HepG2 (cell line): ENCODE data around the gene MATR3. TPM values are rescaled to one million over a fixed set of nuclear protein-coding genes. Genes with fewer than 3 reads are reported as not detected.
A peak's percentile ranks its signal among the peaks of the same experiment; 100 is the strongest.

Source experiments
- ETS1 ChIP-seq: sonication (generic); formaldehyde crosslinking; IDR thresholded peaks from 2 replicates; pipeline ENCODE4 v1.4.0; 2020; ENCODE audit warnings: missing genetic modification reagents
- GATA4 ChIP-seq: sonication (generic); IDR thresholded peaks from 2 replicates; pipeline ENCODE4 v1.6.1; 2016; ENCODE audit warnings: antibody characterized with exemption, low read depth, borderline replicate concordance
- HCFC1 ChIP-seq: fragments of 150-350 bp; IDR thresholded peaks from 2 replicates; pipeline ENCODE4 v1.6.1; 2014; ENCODE audit warnings: low read depth, low read length
- JARID2 ChIP-seq: sonication (generic); formaldehyde crosslinking; IDR thresholded peaks from 2 replicates; pipeline ENCODE4 v1.8.1; 2023; ENCODE audit warnings: missing genetic modification reagents, inconsistent platforms; ENCODE audit not compliant: insufficient replicate concordance
- JUNB ChIP-seq: sonication (generic); formaldehyde crosslinking; IDR thresholded peaks from 2 replicates; pipeline ENCODE4 v1.8.0; 2022; ENCODE audit warnings: missing genetic modification reagents, mild to moderate bottlenecking, borderline replicate concordance
- MEF2D ChIP-seq: sonication (generic); formaldehyde crosslinking; IDR thresholded peaks from 2 replicates; pipeline ENCODE4 v1.5.1; 2020; ENCODE audit warnings: mild to moderate bottlenecking, missing genetic modification reagents
- TARDBP ChIP-seq: sonication (generic); formaldehyde crosslinking; IDR thresholded peaks from 2 replicates; pipeline ENCODE4 v1.8.0; 2022; ENCODE audit warnings: mild to moderate bottlenecking, missing genetic modification reagents
- ZNF432 ChIP-seq: sonication (generic); formaldehyde crosslinking; IDR thresholded peaks from 2 replicates; pipeline ENCODE4 v1.5.0; 2020; ENCODE audit warnings: missing genetic modification reagents, mild to moderate bottlenecking, borderline replicate concordance
- ZNF646 ChIP-seq: sonication (generic); formaldehyde crosslinking; IDR thresholded peaks from 2 replicates; pipeline ENCODE4 v1.9.0; 2021; ENCODE audit warnings: mild to moderate bottlenecking, missing genetic modification reagents
- ZSCAN30 ChIP-seq: sonication (generic); formaldehyde crosslinking; IDR thresholded peaks from 2 replicates; pipeline ENCODE4 v1.5.0; 2020; ENCODE audit warnings: mild to moderate bottlenecking, missing genetic modification reagents
- polyA plus RNA-seq, 8 experiments: library from polyadenylated mRNA; depleted of rRNA in 3 of 8; stranded (reverse) in 7 of 8; unstranded in 1 of 8; fragments of >200 nt; fragmentation: Illumina TruSeq in 4 of 8; extraction: Trizol in 4 of 8; gene quantifications; 2 replicates each; pipeline versions ENCODE4 v1.2.1 to v1.2.3, GENCODE V29; 2011 to 2016; ENCODE audit warnings: low read depth in 4 of 8, missing spikeins in 1 of 8, mixed read lengths in 1 of 8; ENCODE audit not compliant: insufficient read depth in 1 of 8
- total RNA-seq, 5 experiments: library from RNA; depleted of rRNA; stranded (reverse); fragments of >200 nt; fragmentation: Illumina TruSeq; extraction: Trizol; gene quantifications; 2 replicates each; pipeline ENCODE4 v1.2.3, GENCODE V29; 2016; ENCODE audit warnings: low read depth in 1 of 5
- TF ChIP-seq, protein P1 (sequence below): sonication (generic); formaldehyde crosslinking; IDR thresholded peaks from 2 replicates; pipeline ENCODE4 v1.8.1; 2023; ENCODE audit warnings: mild to moderate bottlenecking, inconsistent platforms, moderate library complexity, missing genetic modification reagents, borderline replicate concordance
- TF ChIP-seq, protein P2 (sequence below): sonication (generic); formaldehyde crosslinking; IDR thresholded peaks from 2 replicates; pipeline ENCODE4 v1.5.1; 2020; ENCODE audit warnings: mild to moderate bottlenecking, missing genetic modification reagents, moderate library complexity

The MATR3 gene
- total and polyA plus RNA-seq, 2 of the 13 experiments (the other 11 are each of a cell fraction or from before 2014, with no cell fraction given), result 94.2 to 341 TPM

DNA sequence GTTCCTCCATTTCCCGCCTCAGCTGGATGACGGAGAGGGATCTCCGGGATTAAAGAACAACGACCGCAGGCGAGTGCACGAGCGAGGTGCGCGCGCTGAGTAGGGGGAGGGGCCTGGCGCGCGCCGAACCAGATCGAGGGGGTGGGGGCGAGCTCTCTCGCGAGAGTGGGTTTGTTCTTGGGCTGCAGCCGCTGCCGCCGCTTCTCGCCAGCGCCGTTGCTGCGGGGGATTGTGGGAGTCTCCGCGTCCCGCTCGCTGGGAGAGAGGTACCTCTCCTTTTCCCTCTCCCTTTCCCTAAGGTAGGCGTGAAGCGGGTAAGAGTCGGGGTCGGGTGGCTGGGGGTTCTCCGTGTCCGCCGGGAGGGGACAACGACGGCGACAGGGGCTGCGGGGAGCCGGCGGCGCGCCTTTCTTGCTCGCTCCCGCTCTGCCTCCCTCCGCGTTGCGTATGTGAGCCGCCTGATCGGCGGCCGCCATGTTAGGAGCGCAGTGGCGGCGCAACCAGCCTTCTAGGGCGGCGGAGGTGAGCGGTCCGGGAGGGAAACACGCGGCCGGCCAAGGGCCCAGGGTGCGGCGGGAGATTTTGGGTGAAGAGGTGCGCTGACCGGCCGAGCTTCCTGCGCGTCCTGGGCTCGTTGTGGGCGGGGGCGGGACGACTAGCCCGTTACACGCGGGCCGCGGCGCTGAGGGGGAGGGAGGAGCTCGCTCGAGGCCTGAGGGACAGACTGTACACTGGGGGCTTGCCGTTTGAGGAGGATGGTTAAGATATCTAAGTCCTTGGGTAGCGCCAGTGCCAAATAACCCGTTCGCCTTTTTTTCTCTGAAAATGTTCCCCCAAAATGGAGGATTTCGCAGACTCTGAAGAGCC, at the start of gene MATR3 (continued):
- TF ChIP-seq JARID2, result peak; percentile 30
- TF ChIP-seq MEF2D (CRISPR knock-in tag), result peak; percentile 60
- no peak for TF ChIP-seq HCFC1
- TF ChIP-seq, protein P1, sequence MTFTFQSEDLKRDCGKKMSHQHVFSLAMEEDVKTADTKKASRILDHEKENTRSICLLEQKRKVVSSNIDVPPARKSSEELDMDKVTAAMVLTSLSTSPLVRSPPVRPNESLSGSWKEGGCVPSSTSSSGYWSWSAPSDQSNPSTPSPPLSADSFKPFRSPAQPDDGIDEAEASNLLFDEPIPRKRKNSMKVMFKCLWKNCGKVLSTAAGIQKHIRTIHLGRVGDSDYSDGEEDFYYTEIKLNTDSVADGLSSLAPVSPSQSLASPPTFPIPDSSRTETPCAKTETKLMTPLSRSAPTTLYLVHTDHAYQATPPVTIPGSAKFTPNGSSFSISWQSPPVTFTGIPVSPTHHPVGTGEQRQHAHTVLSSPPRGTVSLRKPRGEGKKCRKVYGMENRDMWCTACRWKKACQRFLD (CRISPR knock-in tag), result no peak; the same call in 1 of the 2 replicates
- no peak for TF ChIP-seq ZNF432
- no peak for TF ChIP-seq JUNB (CRISPR knock-in tag)
- TF ChIP-seq TARDBP (CRISPR knock-in tag), result peak; percentile 64
- no peak for TF ChIP-seq GATA4
- TF ChIP-seq ZNF646, result no peak
- TF ChIP-seq, protein P2, sequence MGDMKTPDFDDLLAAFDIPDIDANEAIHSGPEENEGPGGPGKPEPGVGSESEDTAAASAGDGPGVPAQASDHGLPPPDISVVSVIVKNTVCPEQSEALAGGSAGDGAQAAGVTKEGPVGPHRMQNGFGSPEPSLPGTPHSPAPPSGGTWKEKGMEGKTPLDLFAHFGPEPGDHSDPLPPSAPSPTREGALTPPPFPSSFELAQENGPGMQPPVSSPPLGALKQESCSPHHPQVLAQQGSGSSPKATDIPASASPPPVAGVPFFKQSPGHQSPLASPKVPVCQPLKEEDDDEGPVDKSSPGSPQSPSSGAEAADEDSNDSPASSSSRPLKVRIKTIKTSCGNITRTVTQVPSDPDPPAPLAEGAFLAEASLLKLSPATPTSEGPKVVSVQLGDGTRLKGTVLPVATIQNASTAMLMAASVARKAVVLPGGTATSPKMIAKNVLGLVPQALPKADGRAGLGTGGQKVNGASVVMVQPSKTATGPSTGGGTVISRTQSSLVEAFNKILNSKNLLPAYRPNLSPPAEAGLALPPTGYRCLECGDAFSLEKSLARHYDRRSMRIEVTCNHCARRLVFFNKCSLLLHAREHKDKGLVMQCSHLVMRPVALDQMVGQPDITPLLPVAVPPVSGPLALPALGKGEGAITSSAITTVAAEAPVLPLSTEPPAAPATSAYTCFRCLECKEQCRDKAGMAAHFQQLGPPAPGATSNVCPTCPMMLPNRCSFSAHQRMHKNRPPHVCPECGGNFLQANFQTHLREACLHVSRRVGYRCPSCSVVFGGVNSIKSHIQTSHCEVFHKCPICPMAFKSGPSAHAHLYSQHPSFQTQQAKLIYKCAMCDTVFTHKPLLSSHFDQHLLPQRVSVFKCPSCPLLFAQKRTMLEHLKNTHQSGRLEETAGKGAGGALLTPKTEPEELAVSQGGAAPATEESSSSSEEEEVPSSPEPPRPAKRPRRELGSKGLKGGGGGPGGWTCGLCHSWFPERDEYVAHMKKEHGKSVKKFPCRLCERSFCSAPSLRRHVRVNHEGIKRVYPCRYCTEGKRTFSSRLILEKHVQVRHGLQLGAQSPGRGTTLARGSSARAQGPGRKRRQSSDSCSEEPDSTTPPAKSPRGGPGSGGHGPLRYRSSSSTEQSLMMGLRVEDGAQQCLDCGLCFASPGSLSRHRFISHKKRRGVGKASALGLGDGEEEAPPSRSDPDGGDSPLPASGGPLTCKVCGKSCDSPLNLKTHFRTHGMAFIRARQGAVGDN (CRISPR knock-in tag), result peak; percentile 87
- 0 out of 2 replicates have a peak, but pooled peaks have one; percentile 44 for TF ChIP-seq ETS1 (CRISPR knock-in tag)
- no peak for TF ChIP-seq ZSCAN30 (CRISPR knock-in tag)
